Measurements from ENCODE around the gene EI24. TPM values are rescaled to one million over a fixed set of nuclear protein-coding genes. Genes with fewer than 3 reads are reported as not detected.

EI24 gene
- total RNA-seq, 1 experiment from 2014 or later: 151 TPM

DNA sequence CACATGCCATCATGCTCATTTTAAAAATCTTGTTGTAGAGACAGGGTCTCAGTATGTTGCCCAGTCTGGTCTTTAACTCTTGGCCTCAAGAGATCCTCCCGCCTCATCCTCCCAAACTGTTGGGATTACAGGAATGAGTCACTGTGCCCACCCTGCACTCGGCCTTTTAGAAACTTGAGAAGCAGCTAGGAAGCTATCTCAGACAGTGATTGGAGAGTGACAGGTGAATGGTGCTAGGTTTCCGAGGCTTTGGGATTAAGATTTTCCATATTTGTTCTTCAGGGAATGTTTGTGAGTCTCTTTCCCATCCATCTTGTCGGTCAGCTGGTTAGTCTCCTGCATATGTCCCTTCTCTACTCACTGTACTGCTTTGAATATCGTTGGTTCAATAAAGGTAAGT, 10.5 kb downstream of the EI24 start:
- no peak overlapping the region for H3T11ph ChIP-seq (ENCODE audit: low read length)
- WGBS (ENCODE audit: extremely low coverage, insufficient read length, low lambda C conversion rate): no CpG with 5 or more reads among the region's 5 CpGs
- TF ChIP-seq CTCF (conservative IDR thresholded peaks at IDR 0.05): no peak
- Mint-ChIP-seq H3K4me3 (no peak overlapping the region), H3K36me3 (ENCODE audit: insufficient read depth in 1 of 3, low read depth in 3 of 3) (peaks cover 41 to 83% (median 83%) of the 10 kb centered on the region in 3 experiments; a peak in 6 of 7 replicates), H3K4me1 (no peaks in the 10 kb centered on the region), H3K9me3 (no peaks in the 10 kb centered on the region), H3K27me3 (ENCODE audit: low read depth) (no peaks in the 10 kb centered on the region), H3K27ac (no peak overlapping the region; a peak in 1 of 7 replicates)
- H3K27ac ChIP-seq (ENCODE audit: insufficient read length, low read depth, low read length): no peak overlapping the region
- H4K20me1 ChIP-seq (ENCODE audit: control insufficient read depth, insufficient read depth, insufficient read length): no peaks in the 10 kb centered on the region
- no peaks in the 10 kb centered on the region for H3K9me3 ChIP-seq (ENCODE audit: control insufficient read depth, low read depth, low read length)
- H3K56ac ChIP-seq (ENCODE audit: insufficient read length, low read depth, low read length): no peak overlapping the region
- no peak overlapping the region for H4K91ac ChIP-seq (ENCODE audit: insufficient read length, low read depth, low read length)
- H3K27me3 ChIP-seq (ENCODE audit: insufficient read depth, low read length): no peaks in the 10 kb centered on the region
- no peak overlapping the region for H2BK20ac ChIP-seq (ENCODE audit: low read depth, low read length, poor library complexity, severe bottlenecking)
- no peak overlapping the region for H2BK120ac ChIP-seq (ENCODE audit: low read depth, low read length, poor library complexity, severe bottlenecking)
- no peak for DNase-seq
- no peak overlapping the region for H3K4ac ChIP-seq (ENCODE audit: low read depth, low read length)
- H3K79me1 ChIP-seq (ENCODE audit: insufficient read depth, low read depth, low read length, poor library complexity, severe bottlenecking): no peaks in the 10 kb centered on the region
- H4K8ac ChIP-seq (replicated peaks; ENCODE audit: insufficient read length, low read depth, low read length): no peak overlapping the region
- no peaks in the 10 kb centered on the region for H3K23me2 ChIP-seq (ENCODE audit: insufficient read length, low read depth, low read length, poor library complexity, severe bottlenecking)
- H2BK12ac ChIP-seq (ENCODE audit: insufficient read length, low read depth, low read length): no peak overlapping the region
- H3K4me1 ChIP-seq (ENCODE audit: insufficient read depth, low read length): no peaks in the 10 kb centered on the region
- no peak overlapping the region for H3K14ac ChIP-seq (ENCODE audit: insufficient read depth, low read length)
- no peaks in the 10 kb centered on the region for H3K79me2 ChIP-seq (ENCODE audit: insufficient read depth, low read length)
- H3K9ac ChIP-seq (ENCODE audit: extremely low read depth, insufficient read length, low read length): no peak overlapping the region
- no peak overlapping the region for H3K4me2 ChIP-seq (ENCODE audit: insufficient read depth, insufficient read length, low read length)
- H2AK5ac ChIP-seq (ENCODE audit: insufficient read length, low read length): no peak overlapping the region
- no peak overlapping the region for H2AFZ ChIP-seq (ENCODE audit: low read length)
- no peak overlapping the region for H3K23ac ChIP-seq (ENCODE audit: insufficient read length, low read depth, low read length)
- H3K18ac ChIP-seq (ENCODE audit: insufficient read length, low read depth, low read length): no peak overlapping the region
- H2BK5ac ChIP-seq (ENCODE audit: insufficient read length, low read length): no peak overlapping the region
- H4K5ac ChIP-seq (ENCODE audit: insufficient read length, low read depth, low read length): no peak overlapping the region
- no peak overlapping the region for H2BK15ac ChIP-seq (ENCODE audit: low read depth, low read length)

Data from H9 (cell line).